Neural cell (in vitro differentiated cells): ENCODE results near the gene RGS4.

ENCODE experiments used
- CTCF ChIP-seq: fragments of 450-650 bp; IDR thresholded peaks from 2 replicates; pipeline ENCODE4 v1.5.1; 2014; ENCODE audit warnings: antibody characterized with exemption, mild to moderate bottlenecking, moderate library complexity; ENCODE audit not compliant: poor library complexity, severe bottlenecking
- EP300 ChIP-seq: fragments of 450-650 bp; conservative IDR thresholded peaks from 2 replicates; pipeline ENCODE4 v1.6.1; 2014; ENCODE audit warnings: antibody characterized with exemption, mild to moderate bottlenecking, moderate library complexity; ENCODE audit not compliant: poor library complexity, severe bottlenecking
- EZH2 ChIP-seq: fragments of 200-600, 300-800 bp; shearing (Covaris generic), sonication (generic); IDR thresholded peaks from 2 replicates; pipeline ENCODE4 v1.6.1; 2014; ENCODE audit warnings: antibody characterized with exemption, low read length, borderline replicate concordance, mild to moderate bottlenecking; ENCODE audit not compliant: insufficient read depth, poor library complexity, severe bottlenecking
- MXI1 ChIP-seq: fragments of 450-650 bp; conservative IDR thresholded peaks from 2 replicates; pipeline ENCODE4 v1.6.1; 2014; ENCODE audit warnings: antibody characterized with exemption, mild to moderate bottlenecking; ENCODE audit not compliant: poor library complexity, severe bottlenecking
- POLR2AphosphoS5 ChIP-seq: IDR thresholded peaks from 2 replicates; pipeline ENCODE4 v1.6.1; 2012
- REST ChIP-seq: IDR thresholded peaks from 2 replicates; pipeline ENCODE4 v1.6.1; 2012; ENCODE audit warnings: borderline replicate concordance
- SMC3 ChIP-seq: fragments of 450-650 bp; conservative IDR thresholded peaks from 2 replicates; pipeline ENCODE4 v1.6.1; 2014; ENCODE audit warnings: antibody characterized with exemption, mild to moderate bottlenecking, moderate library complexity; ENCODE audit not compliant: poor library complexity
- TAF1 ChIP-seq: IDR thresholded peaks from 2 replicates; pipeline ENCODE4 v1.6.1; 2012; ENCODE audit warnings: low read depth

DNA sequence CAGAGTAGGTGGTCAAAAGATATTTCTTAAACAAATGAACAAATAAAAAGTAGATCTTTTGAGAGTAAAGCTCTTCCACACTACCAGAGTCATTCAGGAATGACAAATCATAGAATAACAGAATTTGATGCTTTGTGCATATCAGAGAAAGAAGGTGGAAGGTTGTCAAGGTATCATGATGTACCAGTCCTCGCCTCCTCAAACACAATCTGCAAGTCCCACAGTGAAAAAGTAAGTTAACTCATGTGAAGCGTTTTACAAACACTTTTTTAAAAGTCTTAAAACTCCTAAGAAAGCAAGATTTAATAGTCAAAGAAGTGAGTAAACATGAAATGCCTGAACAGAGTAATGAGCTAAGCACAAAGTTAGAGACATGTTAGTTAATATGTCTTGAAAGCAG lies 2.5 kb upstream of the RGS4 start:
- TF ChIP-seq CTCF, result no peak
- TF ChIP-seq SMC3, result no peak
- no peak for TF ChIP-seq EP300
- no peak for TF ChIP-seq EZH2
- TF ChIP-seq POLR2AphosphoS5, result no peak
- no peak for TF ChIP-seq TAF1
- TF ChIP-seq MXI1, result no peak
- no peak for TF ChIP-seq REST
